HG03064 (cell line): Measurements from ENCODE around the gene PPP4R2.

Experiments
- ATAC-seq: cut with Tn5 transposase; IDR thresholded peaks from one replicate; pipeline ENCODE4 v1.9.1; 2021; ENCODE audit warnings: low read depth; ENCODE audit not compliant: unreplicated experiment

PPP4R2 gene

GRCh38 chr3:73101881-73102280 lies 105.3 kb downstream of the PPP4R2 start:
- no peak for ATAC-seq

- ATAC-seq = no peak
These were observed 110.6 kb downstream of the PPP4R2 start for GRCh38 chr3:73107215-73107614.

DNA sequence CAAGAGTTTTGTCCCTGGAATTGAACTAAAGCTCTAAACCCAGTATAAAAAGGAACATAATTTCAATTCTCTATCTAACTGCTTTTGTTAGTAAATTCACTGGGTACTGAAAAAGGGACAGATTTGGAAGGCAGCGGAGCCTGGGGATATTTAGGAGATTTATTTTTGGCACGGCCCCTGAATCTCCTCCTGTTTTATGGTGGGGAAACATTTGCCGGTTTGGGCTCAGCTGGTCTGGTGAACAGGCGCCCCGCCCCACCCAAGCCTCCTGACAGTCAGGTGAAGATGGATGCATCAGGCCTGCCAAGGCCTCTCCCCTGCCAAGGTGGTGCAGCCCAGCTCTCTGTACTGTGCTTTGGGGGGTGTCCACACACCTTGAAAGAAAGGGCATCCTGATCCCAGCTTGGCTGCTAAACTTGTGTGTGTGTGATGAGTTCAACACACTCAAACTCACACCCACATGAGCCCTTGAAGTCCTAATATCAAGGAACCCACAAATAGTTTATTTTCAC lies 111.1 kb downstream of the PPP4R2 start:
- ATAC-seq = no peak

- ATAC-seq = no peak
These were observed 112.1 kb downstream of the PPP4R2 start for GRCh38 chr3:73108750-73109149.

DNA sequence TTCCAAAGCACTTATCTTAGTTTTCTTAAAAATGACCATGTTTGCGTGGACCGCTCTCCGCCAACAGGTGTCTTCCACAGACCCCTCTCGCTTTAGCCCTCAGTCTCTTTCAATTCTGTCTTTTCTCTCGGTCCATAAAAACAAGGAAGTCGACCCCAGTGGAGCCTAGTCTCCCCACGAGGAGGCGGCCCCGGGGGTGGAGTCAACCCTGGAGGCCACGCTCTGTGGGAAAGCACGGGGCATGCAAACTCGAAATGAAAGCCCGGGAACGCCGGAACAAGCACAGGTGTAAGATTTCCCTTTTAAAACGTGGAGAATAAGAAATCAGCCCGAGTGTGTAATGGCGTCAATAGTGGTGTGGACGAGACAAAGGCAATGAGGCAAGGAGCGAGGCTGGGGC lies 113.9 kb downstream of the PPP4R2 start:
- no peak for ATAC-seq

DNA sequence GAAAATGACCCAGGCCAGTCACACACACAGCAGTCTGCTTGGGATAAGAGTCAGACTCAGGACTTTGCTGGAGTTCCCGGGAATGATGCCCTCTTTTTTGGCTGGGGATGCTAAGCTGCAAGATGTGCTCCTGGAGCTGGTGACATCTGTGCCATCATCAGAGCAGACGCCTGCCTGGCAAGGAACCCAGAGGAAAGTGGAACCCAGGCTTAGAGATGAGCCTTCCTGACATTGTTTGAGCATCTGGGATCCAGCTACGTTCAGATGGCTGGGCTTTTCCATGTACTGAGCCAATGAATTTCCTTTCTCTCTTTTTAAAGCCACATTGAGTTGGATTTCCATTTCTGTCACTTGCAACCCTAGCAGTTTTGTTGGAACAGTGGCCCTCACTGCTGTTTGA lies 118.1 kb downstream of the PPP4R2 start:
- ATAC-seq = no peak

DNA sequence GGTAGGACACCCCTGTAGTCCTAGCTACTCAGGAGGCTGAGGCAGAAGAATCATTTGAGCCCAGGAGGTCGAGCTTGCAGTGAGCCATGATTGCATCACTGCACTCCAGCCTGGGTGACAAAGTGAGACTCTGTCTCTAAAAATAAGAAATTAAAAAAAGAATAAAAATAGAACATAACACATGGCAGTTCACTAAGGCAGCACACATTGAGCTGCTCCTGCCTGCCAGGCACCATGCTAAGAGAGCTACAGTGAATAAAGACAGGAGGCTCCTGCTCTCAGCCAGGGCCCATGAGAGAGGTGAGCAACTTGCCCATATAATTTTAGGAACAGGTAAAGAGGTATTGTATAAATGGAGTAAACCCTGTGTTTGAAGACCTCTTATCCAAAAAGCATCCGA lies 119.2 kb downstream of the PPP4R2 start:
- ATAC-seq = no peak
